HAP-1 (cell line): ENCODE data around the gene CNPPD1.
A peak's percentile ranks its signal among the peaks of the same experiment; 100 is the strongest.

Experiments used
- DNase-seq, 2 experiments: peaks; one replicate each; pipeline ENCODE4 v3.0.0-alpha.2; 2016 to 2020; ENCODE audit warnings: low spot score in 2 of 2
- H3K27me3 ChIP-seq: fragments of 250-450 bp; sonication (Bioruptor Pico); 2 replicates; pipeline ENCODE4 v1.5.1; 2020; ENCODE audit warnings: low read depth, mild to moderate bottlenecking, moderate library complexity
- H3K36me3 ChIP-seq: fragments of 250-450 bp; sonication (Bioruptor Pico); replicated peaks from 2 replicates; pipeline ENCODE4 v1.5.1; 2020; ENCODE audit warnings: mild to moderate bottlenecking
- H3K4me1 ChIP-seq: fragments of 250-450 bp; sonication (Bioruptor Pico); 2 replicates; pipeline ENCODE4 v1.5.1; 2020; ENCODE audit warnings: mild to moderate bottlenecking
- H3K4me3 ChIP-seq: fragments of 250-450 bp; sonication (Bioruptor Pico); 2 replicates; pipeline ENCODE4 v1.5.1; 2020; ENCODE audit warnings: mild to moderate bottlenecking, moderate library complexity
- H3K9me3 ChIP-seq: fragments of 250-450 bp; sonication (Bioruptor Pico); 2 replicates; pipeline ENCODE4 v1.5.1; 2020; ENCODE audit warnings: mild to moderate bottlenecking, moderate library complexity
- in situ Hi-C: fragments of 300-500 bp; cut with MboI; formaldehyde crosslinking; loops from 3 replicates; pipeline ENCODE4 v1.14.3; 2020; ENCODE audit warnings: low sequenced_read_pairs, inconsistent platforms, mixed read lengths

The CNPPD1 gene

DNA sequence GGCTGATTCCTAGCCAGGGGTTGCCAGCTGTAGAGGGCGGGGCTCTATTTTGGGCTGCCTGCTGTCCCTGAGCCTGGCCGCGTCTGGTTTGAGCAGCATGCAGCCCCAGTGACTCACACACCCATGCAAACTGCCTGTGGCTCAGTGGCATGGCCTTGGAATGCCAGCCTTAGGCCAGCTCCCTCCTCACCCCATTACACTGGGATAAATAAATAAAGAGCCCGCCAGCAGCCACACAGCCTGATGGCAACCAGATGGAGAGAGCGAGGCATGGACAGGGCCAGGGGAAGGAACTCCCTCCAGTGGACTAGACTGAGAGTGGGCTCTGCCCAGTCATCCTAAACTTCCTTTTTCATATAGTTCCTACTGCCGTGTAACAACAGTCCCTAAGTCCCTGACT, 34.4 kb downstream of the CNPPD1 start:
- no peaks in the 10 kb centered on the region for H3K27me3 ChIP-seq
- in situ Hi-C loops: no loop called here
- no peaks in the 10 kb centered on the region for H3K9me3 ChIP-seq
- H3K4me3 ChIP-seq: no peak overlapping the region
- DNase-seq: no peak
- peaks cover 11% of the 10 kb centered on the region; the same call in 1 of the 2 replicates for H3K36me3 ChIP-seq
- peaks cover 7% of the 10 kb centered on the region for H3K4me1 ChIP-seq

DNA sequence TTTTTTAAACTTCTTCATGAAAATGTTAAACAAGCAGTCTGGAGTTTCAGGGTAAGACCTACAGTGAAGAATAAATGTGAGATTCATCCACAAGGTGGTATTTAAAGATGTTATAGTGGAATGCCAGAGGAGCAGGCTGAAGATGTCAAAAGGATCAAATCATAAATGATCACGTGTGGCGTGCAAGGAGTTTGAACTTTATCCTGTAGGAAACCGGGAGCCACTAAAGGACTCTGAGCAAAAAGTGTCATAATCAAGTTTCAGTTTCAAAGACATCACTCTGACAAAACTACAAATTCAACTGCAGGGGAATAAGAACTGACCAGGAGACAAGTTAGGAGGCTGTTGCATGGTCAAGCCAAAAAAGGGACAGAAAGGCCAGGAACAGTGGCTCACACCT, 36.0 kb downstream of the CNPPD1 start:
- in situ Hi-C loops: no loop called here
- no peaks in the 10 kb centered on the region; the same call in 1 of the 2 replicates for H3K36me3 ChIP-seq
- H3K27me3 ChIP-seq: no peaks in the 10 kb centered on the region
- H3K4me1 ChIP-seq: peaks cover 7% of the 10 kb centered on the region
- no peak overlapping the region for H3K4me3 ChIP-seq
- DNase-seq: no peak
- H3K9me3 ChIP-seq: no peaks in the 10 kb centered on the region

DNA sequence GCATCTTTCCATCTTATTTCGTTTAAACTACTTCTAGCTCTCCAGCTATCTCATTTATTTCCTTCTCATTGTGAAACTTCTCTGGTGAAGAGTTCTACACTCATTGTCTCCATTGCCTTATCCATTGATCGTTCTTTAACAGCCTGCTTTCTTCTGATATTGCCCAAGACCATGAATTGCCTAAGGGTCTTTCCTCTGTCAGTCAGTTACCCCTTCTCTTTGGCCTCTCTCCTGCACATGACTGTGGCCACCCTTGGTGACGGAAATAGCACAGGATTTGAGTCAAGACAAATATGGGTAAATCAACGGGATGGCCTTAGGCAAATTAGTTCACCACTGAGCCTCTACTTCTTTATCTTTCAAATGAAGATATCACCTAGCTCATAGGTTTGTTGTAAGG, 42.7 kb downstream of the CNPPD1 start:
- Histone ChIP-seq H3K4me3 (no peak overlapping the region), H3K9me3 (no peaks in the 10 kb centered on the region), H3K4me1 (peaks cover 12% of the 10 kb centered on the region), H3K36me3 (no peaks in the 10 kb centered on the region), H3K27me3 (no peaks in the 10 kb centered on the region)
- peak in 1 of 2 experiments; percentile 10 for DNase-seq
- in situ Hi-C loops: no loop called here

DNA sequence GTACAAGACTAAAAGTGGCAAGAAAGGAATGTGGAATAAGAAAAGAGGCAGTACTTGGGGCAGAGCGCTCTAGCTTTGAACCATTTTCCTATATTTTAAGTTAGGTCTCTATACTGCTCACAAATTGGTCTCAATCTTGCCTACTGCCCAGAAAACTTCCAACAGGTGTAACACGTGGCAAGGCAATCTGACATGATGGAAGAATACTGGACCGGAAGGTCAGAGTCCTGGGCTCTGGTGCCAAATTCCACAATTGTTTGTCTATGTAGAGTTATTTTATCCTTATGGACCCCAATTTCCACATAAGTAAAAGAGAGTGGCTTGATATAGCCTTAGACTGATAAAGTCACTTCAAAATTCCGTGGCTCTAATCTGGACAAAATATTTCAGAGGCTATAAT, 45.0 kb downstream of the CNPPD1 start:
- Histone ChIP-seq H3K27me3 (no peaks in the 10 kb centered on the region), H3K36me3 (no peaks in the 10 kb centered on the region), H3K4me1 (peaks cover 6% of the 10 kb centered on the region; the same call in 1 of the 2 replicates), H3K9me3 (no peaks in the 10 kb centered on the region), H3K4me3 (no peak overlapping the region)
- in situ Hi-C loops: no loop called here
- no peak for DNase-seq

GRCh38 chr2:219131327-219131726, 45.4 kb downstream of the CNPPD1 start:
- in situ Hi-C loops: no loop called here
- Histone ChIP-seq H3K4me1 (peaks cover 6% of the 10 kb centered on the region; the same call in 1 of the 2 replicates), H3K27me3 (no peaks in the 10 kb centered on the region), H3K9me3 (no peaks in the 10 kb centered on the region), H3K36me3 (no peaks in the 10 kb centered on the region), H3K4me3 (no peak overlapping the region)
- no peak for DNase-seq

GRCh38 chr2:219129589-219129988, 47.1 kb downstream of the CNPPD1 start:
- no peak for DNase-seq
- Histone ChIP-seq H3K4me1 (peaks cover 6% of the 10 kb centered on the region; the same call in 1 of the 2 replicates), H3K4me3 (no peak overlapping the region), H3K36me3 (no peaks in the 10 kb centered on the region), H3K27me3 (no peaks in the 10 kb centered on the region), H3K9me3 (no peaks in the 10 kb centered on the region)
- in situ Hi-C loops: no loop called here

GRCh38 chr2:219128396-219128795, 48.3 kb downstream of the CNPPD1 start:
- H3K4me1 ChIP-seq: no peaks in the 10 kb centered on the region; the same call in 1 of the 2 replicates
- H3K27me3 ChIP-seq: no peaks in the 10 kb centered on the region
- in situ Hi-C loops: no loop called here
- H3K9me3 ChIP-seq: no peaks in the 10 kb centered on the region
- no peak for DNase-seq
- H3K36me3 ChIP-seq: no peaks in the 10 kb centered on the region
- no peak overlapping the region for H3K4me3 ChIP-seq

DNA sequence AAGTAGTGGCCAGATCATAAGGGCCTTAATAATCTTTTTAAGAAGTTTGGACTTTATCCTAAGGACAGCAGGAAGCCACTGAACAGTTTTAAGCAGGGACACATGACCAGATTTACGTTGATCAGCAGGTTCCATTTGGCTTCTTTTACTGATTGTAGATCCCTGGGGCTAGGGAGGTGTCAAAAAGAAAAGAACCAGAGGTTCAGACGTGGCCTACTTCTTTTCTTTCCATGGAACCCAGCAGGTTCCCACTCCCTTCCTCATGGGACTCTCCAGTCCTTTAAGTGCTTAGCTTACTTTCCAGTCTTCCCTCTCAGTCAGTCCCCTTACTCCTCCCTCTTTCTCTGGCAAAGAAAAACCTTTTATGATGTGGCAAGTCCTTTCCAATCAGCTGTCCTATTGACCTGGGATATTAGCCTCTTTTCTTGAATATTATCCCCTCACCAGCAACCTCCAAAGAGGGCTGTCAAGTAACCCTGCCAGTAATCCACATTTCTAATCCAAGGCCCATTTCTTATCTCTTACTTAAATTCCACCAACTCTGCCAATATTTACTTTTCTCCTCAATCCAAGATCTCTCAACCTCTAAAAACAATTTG, 49.6 kb downstream of the CNPPD1 start:
- H3K4me3 ChIP-seq: no peak overlapping the region
- H3K27me3 ChIP-seq: no peaks in the 10 kb centered on the region
- no peaks in the 10 kb centered on the region; the same call in 1 of the 2 replicates for H3K4me1 ChIP-seq
- no peak for DNase-seq
- in situ Hi-C loops: no loop called here
- no peaks in the 10 kb centered on the region for H3K9me3 ChIP-seq
- H3K36me3 ChIP-seq: no peaks in the 10 kb centered on the region

DNA sequence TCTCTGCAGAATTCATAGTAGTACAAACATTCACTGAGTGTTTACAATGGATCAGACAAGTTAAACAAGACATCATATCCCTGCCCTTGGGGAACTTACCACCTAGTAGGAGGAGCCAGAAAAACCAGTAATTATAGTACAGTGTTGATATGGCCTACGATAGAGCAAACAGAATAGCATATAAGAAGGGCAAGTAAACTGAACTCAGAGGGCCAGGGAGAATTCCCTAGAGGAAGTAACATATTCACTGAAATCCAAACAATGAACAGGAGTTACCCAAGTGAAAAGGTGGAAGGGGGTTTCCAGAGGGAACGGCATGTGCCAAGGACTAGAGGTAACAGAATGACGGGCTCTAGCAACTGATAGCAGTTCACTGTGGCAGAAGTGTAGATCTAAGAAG, 50.2 kb downstream of the CNPPD1 start:
- no peak overlapping the region for H3K4me3 ChIP-seq
- in situ Hi-C loops: no loop called here
- no peaks in the 10 kb centered on the region for H3K27me3 ChIP-seq
- DNase-seq: no peak
- H3K9me3 ChIP-seq: no peaks in the 10 kb centered on the region
- H3K36me3 ChIP-seq: no peaks in the 10 kb centered on the region
- no peaks in the 10 kb centered on the region; the same call in 1 of the 2 replicates for H3K4me1 ChIP-seq

DNA sequence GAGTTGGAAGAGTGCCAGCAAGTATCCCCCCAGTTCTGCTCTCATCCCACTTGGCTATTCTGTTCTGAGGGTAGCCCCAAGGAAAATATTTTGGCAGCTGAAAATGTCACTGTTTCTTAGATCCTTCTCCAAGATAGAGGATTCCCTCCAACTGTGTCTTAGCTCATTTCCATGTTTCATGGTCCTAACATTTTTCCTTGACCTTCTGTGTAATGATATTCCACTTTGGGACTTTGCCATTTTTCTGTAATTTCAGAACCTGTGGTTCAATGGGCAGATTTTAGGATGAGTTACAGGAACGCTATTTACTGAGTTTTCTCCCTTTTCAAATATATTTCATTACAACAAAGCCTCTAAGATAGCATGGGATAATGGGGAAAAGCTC, 50.8 kb downstream of the CNPPD1 start:
- no peak for DNase-seq
- Histone ChIP-seq H3K27me3 (no peaks in the 10 kb centered on the region), H3K4me3 (no peak overlapping the region), H3K4me1 (no peaks in the 10 kb centered on the region; the same call in 1 of the 2 replicates), H3K36me3 (no peaks in the 10 kb centered on the region), H3K9me3 (no peaks in the 10 kb centered on the region)
- in situ Hi-C loops: no loop called here

DNA sequence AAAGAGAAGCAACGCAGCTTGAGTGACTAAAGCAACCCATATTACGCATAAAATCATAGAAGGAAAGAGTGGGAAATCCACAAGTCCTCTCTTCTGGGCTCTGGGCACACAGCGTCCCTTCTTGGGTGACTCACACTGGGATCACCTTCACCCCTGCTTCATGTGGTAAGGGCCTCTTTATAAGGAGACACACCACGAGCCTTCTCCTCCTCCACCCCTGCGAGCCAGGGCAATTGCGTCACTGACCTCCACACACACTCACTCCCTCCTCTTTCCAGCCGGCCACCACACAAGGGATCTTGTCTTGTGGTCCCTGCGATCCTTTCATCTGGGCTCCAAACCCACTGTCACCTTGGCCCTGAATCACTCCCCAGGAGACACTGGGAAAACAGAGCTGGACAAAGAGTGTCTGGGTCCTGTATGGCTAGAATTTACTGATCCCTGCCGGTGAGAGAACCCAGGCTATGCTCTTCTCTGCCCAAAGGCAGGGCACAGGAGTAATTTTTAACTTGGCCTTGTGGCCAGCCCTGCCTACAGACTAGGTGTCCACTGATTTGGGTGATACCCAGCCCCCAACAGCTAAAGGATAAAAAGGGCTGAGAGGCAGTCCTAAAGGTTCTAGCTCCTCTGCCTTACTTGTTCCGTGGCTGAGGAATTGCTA, 51.4 kb downstream of the CNPPD1 start:
- DNase-seq: no peak
- H3K4me1 ChIP-seq: no peaks in the 10 kb centered on the region; the same call in 1 of the 2 replicates
- in situ Hi-C loops: no loop called here
- no peaks in the 10 kb centered on the region for H3K36me3 ChIP-seq
- no peaks in the 10 kb centered on the region for H3K9me3 ChIP-seq
- H3K4me3 ChIP-seq: no peak overlapping the region
- no peaks in the 10 kb centered on the region for H3K27me3 ChIP-seq

DNA sequence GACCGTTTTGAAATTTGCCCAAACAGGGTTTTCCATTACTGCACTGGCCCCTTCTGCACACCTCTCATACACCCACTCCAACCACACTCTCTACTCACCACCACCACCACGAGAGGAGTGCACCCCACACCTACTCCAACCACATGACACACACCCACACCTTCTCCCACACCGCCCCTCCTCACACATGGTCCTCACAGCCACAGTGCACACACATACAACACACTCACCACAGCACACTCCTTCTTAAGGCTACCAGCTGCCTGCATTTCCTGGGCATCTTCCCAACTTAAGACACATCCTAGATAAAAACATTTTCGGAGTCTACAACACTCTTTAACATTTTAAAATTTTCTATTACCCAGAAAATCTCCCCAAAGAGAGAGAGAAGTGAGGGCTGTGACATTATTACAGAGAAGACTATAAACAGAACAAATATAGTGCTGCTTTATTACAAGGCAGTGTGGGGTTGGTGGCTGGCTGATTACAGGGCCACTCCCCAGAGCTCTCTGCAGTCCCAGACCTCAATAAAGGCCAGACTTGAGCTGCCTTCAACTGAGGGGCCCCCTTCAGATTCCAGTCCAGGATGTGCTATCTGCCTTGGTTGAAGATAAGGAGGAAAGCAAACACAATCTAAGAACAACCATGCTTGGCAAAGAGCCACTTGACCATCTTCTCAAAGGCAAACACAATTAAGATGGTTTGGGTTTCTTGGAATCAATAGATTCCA, 52.2 kb downstream of the CNPPD1 start:
- in situ Hi-C loops: no loop called here
- H3K27me3 ChIP-seq: no peaks in the 10 kb centered on the region
- H3K9me3 ChIP-seq: no peaks in the 10 kb centered on the region
- DNase-seq: no peak
- no peaks in the 10 kb centered on the region; the same call in 1 of the 2 replicates for H3K4me1 ChIP-seq
- H3K4me3 ChIP-seq: no peak overlapping the region
- H3K36me3 ChIP-seq: no peaks in the 10 kb centered on the region

GRCh38 chr2:219123356-219124135, 53.2 kb downstream of the CNPPD1 start:
- H3K4me1 ChIP-seq: no peaks in the 10 kb centered on the region; the same call in 1 of the 2 replicates
- in situ Hi-C loops: no loop called here

More at GRCh38 chr2:219123356-219124135, 53.2 kb downstream of the CNPPD1 start:
- no peaks in the 10 kb centered on the region for H3K36me3 ChIP-seq
- H3K4me3 ChIP-seq: no peak overlapping the region
- H3K27me3 ChIP-seq: no peaks in the 10 kb centered on the region
- no peaks in the 10 kb centered on the region for H3K9me3 ChIP-seq
- DNase-seq: no peak
